Spleen (tissue), 11 donors: ENCODE results near the gene AOAH. TPM values are rescaled to one million over a fixed set of nuclear protein-coding genes. Genes with fewer than 3 reads are reported as not detected.

Experiments used
- DNase-seq: peaks from one replicate; pipeline ENCODE4 v3.0.0-alpha.2; 2020
- H3K27ac ChIP-seq, 8 donors: fragments of 200-600 bp; sonication (generic) in 7 of 8; 1 replicate in 4 of 8; 2 replicates in 4 of 8; pipeline versions ENCODE4 v1.5.0 to v1.8.0; 2016 to 2021; ENCODE audit warnings: inconsistent platforms in 4 of 8, mild to moderate bottlenecking in 4 of 8, moderate library complexity in 1 of 8
- H3K27me3 ChIP-seq, 7 donors: fragments of 200-600 bp; sonication (generic) in 6 of 7; replicated peaks in 1 of 7; 1 replicate in 4 of 7; 2 replicates in 3 of 7; pipeline versions ENCODE4 v1.5.0 to v1.8.0; 2016 to 2021; ENCODE audit warnings: inconsistent platforms in 3 of 7, mild to moderate bottlenecking in 1 of 7
- H3K36me3 ChIP-seq, 6 donors: fragments of 200-600 bp; sonication (generic) in 5 of 6; 1 replicate in 4 of 6; 2 replicates in 2 of 6; pipeline versions ENCODE4 v1.5.0 to v1.8.0; 2016 to 2021; ENCODE audit warnings: inconsistent platforms in 2 of 6
- H3K4me1 ChIP-seq, 6 donors: fragments of 200-600 bp; sonication (generic) in 5 of 6; 1 replicate in 3 of 6; 2 replicates in 3 of 6; pipeline versions ENCODE4 v1.5.0 to v1.8.0; 2016 to 2021; ENCODE audit warnings: inconsistent platforms in 3 of 6
- H3K4me3 ChIP-seq, 8 donors: fragments of 200-600 bp; sonication (generic) in 7 of 8; 1 replicate in 4 of 8; 2 replicates in 4 of 8; pipeline versions ENCODE4 v1.5.0 to v1.8.0; 2016 to 2021; ENCODE audit warnings: inconsistent platforms in 4 of 8, mild to moderate bottlenecking in 4 of 8, moderate library complexity in 2 of 8
- H3K9me3 ChIP-seq, 8 donors: fragments of 200-600 bp; sonication (generic) in 7 of 8; 1 replicate in 4 of 8; 2 replicates in 4 of 8; pipeline versions ENCODE4 v1.5.0 to v1.8.0; 2016 to 2021; ENCODE audit warnings: inconsistent platforms in 4 of 8
- CTCF ChIP-seq, 11 experiments: fragments of 200-600 bp in 7 of 11; fragments of 450-650 bp in 4 of 11; sonication (generic) in 4 of 11; IDR thresholded peaks in 8 of 11; conservative IDR thresholded peaks in 3 of 11; 1 replicate in 7 of 11; 2 replicates in 4 of 11; pipeline versions ENCODE4 v1.4.0 to v1.8.0; 2016 to 2021; ENCODE audit warnings: antibody characterized with exemption in 11 of 11, inconsistent platforms in 4 of 11, mild to moderate bottlenecking in 1 of 11
- POLR2A ChIP-seq, 3 donors: fragments of 450-650 bp; IDR thresholded peaks; one replicate each; pipeline ENCODE4 v1.5.1; 2017; ENCODE audit warnings: antibody characterized with exemption in 3 of 3, mild to moderate bottlenecking in 1 of 3
- POLR2AphosphoS5 ChIP-seq, 3 donors: sonication (generic); formaldehyde crosslinking; IDR thresholded peaks; one replicate each; pipeline ENCODE4 v1.5.1; 2017; ENCODE audit warnings: antibody characterized with exemption in 3 of 3
- WGBS, 5 donors: extraction: QIAGEN DNeasy Blood & Tissue Kit in 3 of 5; methylation state at CpG; one replicate each; pipeline versions ENCODE4 v1.1.5 to v1.1.7; 2013 to 2018; 5-methylcytosine and 5-hydroxymethylcytosine counted together
- intact Hi-C: fragments of 100-400 bp; cut with DNase I; formaldehyde crosslinking; loops from one replicate; pipeline ENCODE4 v1.15.0; 2023; ENCODE audit warnings: low total_unique reads
- polyA plus RNA-seq, 3 donors: library from polyadenylated mRNA; stranded (reverse); fragments of 200-250 nt; gene quantifications; one replicate each; pipeline ENCODE4 v1.2.1, GENCODE V29; 2013
- total RNA-seq, 7 donors: library from RNA; depleted of rRNA in 3 of 7; stranded (reverse); fragments of >200 nt in 3 of 7; fragmentation: NEBNext Ultra II Directional in 4 of 7; extraction: Animal tissue kit (Norgen Biotek cat#: 25700) in 4 of 7; gene quantifications; one replicate each; pipeline versions ENCODE4 v1.1.0 to v1.2.1, GENCODE V29; 2016 to 2021
- donor health status: healthy with polysubstance abuse.
- donor health status: DM: no; HTN: no; CAD: no; lungs with moderate emphysema.
- donor health status: DM: no; HTN: no; CAD: no.
- donor health status: Bipolar disorder and iron deficiency.
- donor health status: healthy.
- donor health status: DM: no; HTN: no; CAD: no.
- donor health status: DM: yes; HTN: yes; CAD: no.

The AOAH gene
- total and polyA plus RNA-seq, 10 donors, result 30.3 to 316 (median 191) TPM

GRCh38 chr7:36760856-36761762, 36.8 kb upstream of the AOAH start:
- WGBS, 5 donors, result 75 to 87% (median 85%) methylated on average over 7 of the region's 7 CpGs

GRCh38 chr7:36758879-36759278, 34.6 kb upstream of the AOAH start:
- Histone ChIP-seq H3K27ac (no peak overlapping the region), H3K4me1 (peaks cover 0 to 4% (median 0%) of the 10 kb centered on the region in 6 donors), H3K27me3 (no peaks in the 10 kb centered on the region), H3K9me3 (no peaks in the 10 kb centered on the region), H3K36me3 (no peaks in the 10 kb centered on the region), H3K4me3 (no peak overlapping the region)
- no peak for DNase-seq
- 59 to 83% (median 81%) methylated on average over 1 of the region's 1 CpG for WGBS, 5 donors
- TF ChIP-seq POLR2A (IDR thresholded peaks at IDR 0.05), result no peak
- TF ChIP-seq POLR2AphosphoS5 (IDR thresholded peaks at IDR 0.05), result no peak
- TF ChIP-seq CTCF (IDR thresholded peaks at IDR 0.05 in 8 of 11, conservative IDR thresholded peaks at IDR 0.05 in 3 of 11), result no peak
- intact Hi-C loops, result no loop called here

More at GRCh38 chr7:36760856-36761762, 36.8 kb upstream of the AOAH start:
- peaks cover 0 to 4% (median 0%) of the 10 kb centered on the region in 6 donors for H3K4me1 ChIP-seq
- no peaks in the 10 kb centered on the region for H3K27me3 ChIP-seq
- intact Hi-C loops, result no loop called here
- no peaks in the 10 kb centered on the region for H3K36me3 ChIP-seq
- no peak overlapping the region for H3K4me3 ChIP-seq
- no peaks in the 10 kb centered on the region for H3K9me3 ChIP-seq
- TF ChIP-seq POLR2AphosphoS5 (IDR thresholded peaks at IDR 0.05) (no peak), POLR2A (IDR thresholded peaks at IDR 0.05) (no peak), CTCF (IDR thresholded peaks at IDR 0.05 in 8 of 11, conservative IDR thresholded peaks at IDR 0.05 in 3 of 11) (no peak)
- H3K27ac ChIP-seq, result no peak overlapping the region
- DNase-seq, result no peak

GRCh38 chr7:36755484-36755883, 31.2 kb upstream of the AOAH start:
- no peak overlapping the region for H3K27ac ChIP-seq
- no peak for TF ChIP-seq POLR2AphosphoS5 (IDR thresholded peaks at IDR 0.05)
- TF ChIP-seq POLR2A (IDR thresholded peaks at IDR 0.05), result no peak
- H3K4me1 ChIP-seq, result peaks cover 0 to 5% (median 0%) of the 10 kb centered on the region in 6 donors
- no peaks in the 10 kb centered on the region for H3K36me3 ChIP-seq
- no peaks in the 10 kb centered on the region for H3K9me3 ChIP-seq
- H3K27me3 ChIP-seq, result no peaks in the 10 kb centered on the region
- intact Hi-C loops, result no loop called here
- no peak overlapping the region for H3K4me3 ChIP-seq
- 54 to 81% (median 67%) methylated on average over 8 of the region's 8 CpGs for WGBS, 5 donors
- DNase-seq, result no peak

- intact Hi-C loops, result no loop called here
- Histone ChIP-seq H3K4me3 (no peak overlapping the region), H3K4me1 (peaks cover 0 to 32% (median 2%) of the 10 kb centered on the region in 6 donors), H3K27me3 (no peaks in the 10 kb centered on the region), H3K27ac (no peak overlapping the region), H3K9me3 (no peaks in the 10 kb centered on the region), H3K36me3 (no peaks in the 10 kb centered on the region)
- TF ChIP-seq POLR2A (IDR thresholded peaks at IDR 0.05), result no peak
- no peak for TF ChIP-seq POLR2AphosphoS5 (IDR thresholded peaks at IDR 0.05)
- no peak for TF ChIP-seq CTCF (IDR thresholded peaks at IDR 0.05 in 8 of 11, conservative IDR thresholded peaks at IDR 0.05 in 3 of 11)
- WGBS, 5 donors, result 82 to 93% (median 89%) methylated on average over 2 of the region's 2 CpGs
- DNase-seq, result no peak
These were observed 27.9 kb upstream of the AOAH start for GRCh38 chr7:36752026-36752711.
